Thyroid gland (tissue), 4 donors: ENCODE measurements around the gene TC2N.

Experiments
- POLR2A ChIP-seq, 2 donors: fragments of 450-650 bp; IDR thresholded peaks; one replicate each; pipeline ENCODE4 v1.6.1; 2017; ENCODE audit warnings: antibody characterized with exemption in 2 of 2, mild to moderate bottlenecking in 2 of 2, moderate library complexity in 1 of 2
- TF ChIP-seq, protein P1 (sequence below), 6 experiments: fragments of 200-600 bp in 3 of 6; fragments of 450-650 bp in 3 of 6; sonication (generic) in 3 of 6; IDR thresholded peaks; one replicate each; pipeline ENCODE4 v1.5.1; 2016 to 2019; ENCODE audit warnings: antibody characterized with exemption in 6 of 6, mild to moderate bottlenecking in 2 of 6, inconsistent platforms in 1 of 6, moderate library complexity in 1 of 6

DNA sequence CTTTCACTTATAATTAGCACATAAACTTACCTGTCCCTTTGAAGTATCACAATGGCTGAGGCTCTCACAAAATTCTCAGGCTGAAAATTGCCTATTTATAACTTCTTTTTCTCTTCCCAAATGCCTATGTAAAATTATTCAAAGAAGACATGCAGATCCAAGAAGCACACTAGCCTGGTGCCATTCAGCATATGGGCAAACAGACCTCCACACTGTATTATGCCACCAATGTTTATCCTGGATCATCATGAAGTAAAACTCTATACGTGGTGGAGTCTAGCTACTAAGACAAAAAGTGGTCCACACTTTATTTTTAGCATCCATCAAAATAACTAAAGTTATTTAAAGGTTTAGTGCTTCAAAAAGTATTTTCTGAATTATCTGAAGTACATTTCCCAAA is 15.8 kb downstream of the TC2N start:
- TF ChIP-seq, protein P1, sequence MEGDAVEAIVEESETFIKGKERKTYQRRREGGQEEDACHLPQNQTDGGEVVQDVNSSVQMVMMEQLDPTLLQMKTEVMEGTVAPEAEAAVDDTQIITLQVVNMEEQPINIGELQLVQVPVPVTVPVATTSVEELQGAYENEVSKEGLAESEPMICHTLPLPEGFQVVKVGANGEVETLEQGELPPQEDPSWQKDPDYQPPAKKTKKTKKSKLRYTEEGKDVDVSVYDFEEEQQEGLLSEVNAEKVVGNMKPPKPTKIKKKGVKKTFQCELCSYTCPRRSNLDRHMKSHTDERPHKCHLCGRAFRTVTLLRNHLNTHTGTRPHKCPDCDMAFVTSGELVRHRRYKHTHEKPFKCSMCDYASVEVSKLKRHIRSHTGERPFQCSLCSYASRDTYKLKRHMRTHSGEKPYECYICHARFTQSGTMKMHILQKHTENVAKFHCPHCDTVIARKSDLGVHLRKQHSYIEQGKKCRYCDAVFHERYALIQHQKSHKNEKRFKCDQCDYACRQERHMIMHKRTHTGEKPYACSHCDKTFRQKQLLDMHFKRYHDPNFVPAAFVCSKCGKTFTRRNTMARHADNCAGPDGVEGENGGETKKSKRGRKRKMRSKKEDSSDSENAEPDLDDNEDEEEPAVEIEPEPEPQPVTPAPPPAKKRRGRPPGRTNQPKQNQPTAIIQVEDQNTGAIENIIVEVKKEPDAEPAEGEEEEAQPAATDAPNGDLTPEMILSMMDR (IDR thresholded peaks at IDR 0.05), result no peak
- no peak for TF ChIP-seq POLR2A (IDR thresholded peaks at IDR 0.05)
